BJ (cell line): Measurements from ENCODE around the gene ARAP1. TPM values are rescaled to one million over a fixed set of nuclear protein-coding genes. Genes with fewer than 3 reads are reported as not detected.

Source experiments
- CTCF ChIA-PET: fragments of 350-600 bp; formaldehyde crosslinking; extraction: SDS; loops from one replicate; lab custom pipeline; 2021; ENCODE audit warnings: antibody characterized with exemption, inconsistent platforms; lab: Yijun Ruan, JAX
- POLR2A ChIA-PET: fragments of 300-600 bp; sonication (Branson Sonifier 250); formaldehyde crosslinking; extraction: SDS; loops from one replicate; lab custom pipeline; 2021; ENCODE audit warnings: antibody characterized with exemption; lab: Charles Lee
- DNase-seq: peaks from one replicate; pipeline ENCODE4 v3.0.0-alpha.2; 2011; ENCODE audit warnings: low read depth
- H3K27me3 ChIP-seq: 2 replicates; pipeline ENCODE4 v1.6.0; 2011; ENCODE audit warnings: low read length; ENCODE audit not compliant: control insufficient read depth, insufficient read depth
- H3K36me3 ChIP-seq: 2 replicates; pipeline ENCODE4 v1.5.1; 2011; ENCODE audit warnings: low read length; ENCODE audit not compliant: control insufficient read depth, insufficient read depth
- H3K4me3 ChIP-seq: 2 replicates; pipeline ENCODE4 v1.5.1; 2011; ENCODE audit warnings: low read depth, mild to moderate bottlenecking, control low read depth, low read length
- CTCF ChIP-seq: IDR thresholded peaks from 2 replicates; pipeline ENCODE4 v1.5.1; 2011; ENCODE audit warnings: low read depth, mild to moderate bottlenecking, control low read depth, inconsistent platforms, low read length, moderate library complexity; ENCODE audit not compliant: insufficient read depth
- polyA plus RNA-seq: library from polyadenylated mRNA; depleted of rRNA; stranded (reverse); fragments of >200 nt; gene quantifications from 2 replicates; pipeline ENCODE4 v1.2.3, GENCODE V29; 2011

Gene ARAP1
- polyA plus RNA-seq, 1 experiment: 74.5 TPM

GRCh38 chr11:72716788-72717435, 35.3 kb downstream of the ARAP1 start:
- DNase-seq: no peak
- Histone ChIP-seq H3K36me3 (peaks cover 10% of the 10 kb centered on the region), H3K4me3 (no peak overlapping the region), H3K27me3 (no peaks in the 10 kb centered on the region)
- ChIA-PET CTCF (interaction anchor here (1.5 to 1.9 kb wide), 4 partner anchors 8 to 114 kb away, joined by 4 to 8 read pairs (median 6); no protein-coding TSS in a partner anchor), POLR2A (no interaction called here)
- no peak for TF ChIP-seq CTCF

- DNase-seq: no peak
- H3K36me3 ChIP-seq: peaks cover 11% of the 10 kb centered on the region
- POLR2A ChIA-PET: no interaction called here
- H3K4me3 ChIP-seq: no peak overlapping the region
- no peaks in the 10 kb centered on the region for H3K27me3 ChIP-seq
- no peak for TF ChIP-seq CTCF
- CTCF ChIA-PET: interaction anchor here (1.5 to 1.9 kb wide), 4 partner anchors 9 to 115 kb away, joined by 4 to 8 read pairs (median 6); no protein-coding TSS in a partner anchor
These were observed 35.9 kb downstream of the ARAP1 start for GRCh38 chr11:72716290-72716689.

GRCh38 chr11:72712841-72713240, 39.4 kb downstream of the ARAP1 start:
- CTCF ChIA-PET: no interaction called here
- peaks cover 35% of the 10 kb centered on the region for H3K36me3 ChIP-seq
- POLR2A ChIA-PET: no interaction called here
- H3K4me3 ChIP-seq: no peak overlapping the region
- H3K27me3 ChIP-seq: no peaks in the 10 kb centered on the region
- DNase-seq: no peak
- no peak for TF ChIP-seq CTCF

- TF ChIP-seq CTCF: no peak
- Histone ChIP-seq H3K27me3 (no peaks in the 10 kb centered on the region), H3K36me3 (peaks cover 39% of the 10 kb centered on the region), H3K4me3 (no peak overlapping the region)
- no peak for DNase-seq
- POLR2A ChIA-PET: no interaction called here
- CTCF ChIA-PET: interaction anchor here (0.7 kb wide), 1 partner anchor 13 kb away, joined by 3 read pairs; no protein-coding TSS in a partner anchor
These were observed 39.9 kb downstream of the ARAP1 start for GRCh38 chr11:72712168-72712751.

GRCh38 chr11:72711141-72711540, 41.1 kb downstream of the ARAP1 start:
- Histone ChIP-seq H3K27me3 (no peaks in the 10 kb centered on the region), H3K36me3 (peaks cover 44% of the 10 kb centered on the region), H3K4me3 (no peak overlapping the region)
- TF ChIP-seq CTCF: no peak
- ChIA-PET POLR2A (no interaction called here), CTCF (no interaction called here)
- DNase-seq: no peak
